ENCODE measurements around the gene UBL4B.

DNA sequence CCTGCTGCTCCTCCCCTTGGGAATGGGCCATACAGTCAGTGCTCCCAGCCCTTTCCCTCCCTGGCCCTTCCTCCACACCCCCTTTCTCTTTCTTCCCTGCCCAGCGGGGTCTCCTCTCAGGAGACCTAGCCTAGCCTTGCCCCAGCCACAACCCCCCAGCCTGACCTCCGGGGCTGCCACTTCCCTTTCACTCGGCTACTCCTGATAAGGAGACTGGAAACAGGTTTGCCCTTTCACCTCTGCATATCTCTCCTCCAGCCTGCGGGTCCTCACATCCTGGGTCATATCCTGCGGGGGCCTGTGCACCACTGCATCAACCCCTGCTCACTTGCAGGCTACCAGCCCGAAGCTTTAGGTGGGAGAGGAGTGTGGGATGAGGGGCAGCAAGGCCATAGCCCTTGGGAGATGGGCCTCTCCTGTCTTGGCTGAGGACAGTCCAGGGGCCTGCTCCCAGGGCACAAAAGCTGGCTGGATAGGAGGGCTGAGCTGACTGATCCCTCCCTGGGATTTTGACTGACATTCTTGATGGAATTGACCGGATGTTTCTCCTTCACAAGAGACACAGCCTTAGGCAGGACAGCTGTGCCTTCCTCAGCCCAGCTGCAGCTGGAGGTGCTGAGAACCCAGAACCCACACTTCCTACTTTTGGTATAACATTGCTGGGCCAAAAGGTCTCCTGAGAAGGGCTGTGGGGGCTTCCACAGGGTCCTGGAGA is 22.5 kb upstream of the UBL4B start:
- no peak for TF ChIP-seq POLR2AphosphoS5 (IDR thresholded peaks at IDR 0.05; ENCODE audit: low read depth, low read length)
- TF ChIP-seq POLR2A (IDR thresholded peaks at IDR 0.05; ENCODE audit: low read depth, low read length), result no peak
